Keratinocyte (primary cell): ENCODE measurements around the gene TDRD1. TPM values are rescaled to one million over a fixed set of nuclear protein-coding genes. Genes with fewer than 3 reads are reported as not detected.

Source experiments
- DNase-seq: peaks from one replicate; pipeline ENCODE4 v3.0.0-alpha.2; 2011; ENCODE audit warnings: low read depth, missing footprints, low spot score
- FAIRE-seq: peaks from 2 replicates; lab custom pipeline; 2011; peaks lifted over from hg19 to GRCh38; lab: Jason Lieb, UNC
- H2AFZ ChIP-seq: 2 replicates; pipeline ENCODE4 v1.6.0; 2012; ENCODE audit warnings: low read length, control low read depth, inconsistent platforms; ENCODE audit not compliant: control insufficient read depth
- H3K27ac ChIP-seq: 2 replicates; pipeline ENCODE4 v1.5.1; 2011; ENCODE audit warnings: low read length; ENCODE audit not compliant: control insufficient read depth, insufficient read depth
- H3K27me3 ChIP-seq: 3 replicates; pipeline ENCODE4 v1.6.0; 2011; ENCODE audit warnings: low read length; ENCODE audit not compliant: control insufficient read depth, insufficient read depth; ENCODE audit errors: extremely low read depth
- H3K36me3 ChIP-seq, 2 experiments: 2 replicates in 1 of 2; 3 replicates in 1 of 2; pipeline ENCODE4 v1.5.1; 2011; ENCODE audit warnings: low read length in 2 of 2, mild to moderate bottlenecking in 1 of 2; ENCODE audit not compliant: control insufficient read depth in 2 of 2, insufficient read depth in 2 of 2; ENCODE audit errors: extremely low read depth in 1 of 2
- H3K4me1 ChIP-seq: 3 replicates; pipeline ENCODE4 v1.5.1; 2011; ENCODE audit warnings: low read length; ENCODE audit not compliant: control insufficient read depth, insufficient read depth; ENCODE audit errors: extremely low read depth
- H3K4me2 ChIP-seq: 3 replicates; pipeline ENCODE4 v1.6.0; 2011; ENCODE audit warnings: low read depth, low read length; ENCODE audit not compliant: control insufficient read depth, insufficient read depth; ENCODE audit errors: extremely low read depth
- H3K4me3 ChIP-seq, 3 experiments: fragments of 200-600 bp in 1 of 3; sonication (generic) in 1 of 3; 2 replicates in 2 of 3; 3 replicates in 1 of 3; pipeline ENCODE4 v1.5.1; 2011 to 2016; ENCODE audit warnings: low read length in 3 of 3, mild to moderate bottlenecking in 3 of 3, control low read depth in 2 of 3, inconsistent platforms in 1 of 3, low read depth in 1 of 3, mixed read lengths in 1 of 3, mixed run types in 1 of 3, moderate library complexity in 1 of 3; ENCODE audit not compliant: control insufficient read depth in 2 of 3, insufficient read depth in 2 of 3; ENCODE audit errors: extremely low read depth in 1 of 3
- H3K79me2 ChIP-seq: 2 replicates; pipeline ENCODE4 v1.6.0; 2012; ENCODE audit warnings: low read length; ENCODE audit not compliant: control insufficient read depth, insufficient read depth
- H3K9ac ChIP-seq: 3 replicates; pipeline ENCODE4 v1.6.0; 2011; ENCODE audit warnings: low read length; ENCODE audit not compliant: control insufficient read depth, insufficient read depth; ENCODE audit errors: extremely low read depth
- H3K9me1 ChIP-seq: 3 replicates; pipeline ENCODE4 v1.6.0; 2011; ENCODE audit warnings: low read length; ENCODE audit not compliant: control insufficient read depth, insufficient read depth; ENCODE audit errors: extremely low read depth
- H3K9me3 ChIP-seq: 2 replicates; pipeline ENCODE4 v1.5.1; 2012; ENCODE audit warnings: low read depth, low read length; ENCODE audit not compliant: control insufficient read depth
- H4K20me1 ChIP-seq: 3 replicates; pipeline ENCODE4 v1.6.0; 2011; ENCODE audit warnings: low read length; ENCODE audit not compliant: control insufficient read depth, insufficient read depth; ENCODE audit errors: extremely low read depth
- CTCF ChIP-seq, 3 experiments: IDR thresholded peaks in 1 of 3; conservative IDR thresholded peaks in 1 of 3; optimal IDR thresholded peaks in 1 of 3; 2 replicates in 2 of 3; 3 replicates in 1 of 3; pipeline versions ENCODE3 to v1.5.1; 2011; ENCODE audit warnings: low read length in 3 of 3, mild to moderate bottlenecking in 3 of 3, moderate library complexity in 2 of 3, control low read depth in 1 of 3, inconsistent platforms in 1 of 3; ENCODE audit not compliant: insufficient read depth in 2 of 3; ENCODE audit errors: extremely low read depth in 1 of 3
- EZH2 ChIP-seq: IDR thresholded peaks from one replicate; pipeline ENCODE4 v1.6.1; 2012; ENCODE audit warnings: inconsistent platforms, mild to moderate bottlenecking, low read length, moderate library complexity
- dilution Hi-C: fragments of 300-500 bp; cut with MboI; formaldehyde crosslinking; loops from one replicate; pipeline ENCODE4 v1.7.0; 2020; ENCODE audit warnings: low sequenced_read_pairs; ENCODE audit not compliant: extremely low pct_ligation_motif_present
- polyA plus RNA-seq, 5 experiments: library from polyadenylated mRNA; depleted of rRNA in 3 of 5; stranded (reverse) in 3 of 5; stranded (forward) in 1 of 5; unstranded in 1 of 5; fragments of >200 nt; gene quantifications; 1 replicate in 1 of 5; 2 replicates in 3 of 5; 3 replicates in 1 of 5; pipeline versions ENCODE4 v1.2.1 to v1.2.3, GENCODE V29; 2011 to 2012; ENCODE audit warnings: missing spikeins in 2 of 5, low read depth in 1 of 5, low replicate concordance in 1 of 5

Gene TDRD1
- polyA plus RNA-seq, 1 donor (not counting 4 experiments of a cell fraction or from before 2014, with no cell fraction given) = 0.56 TPM

- H3K4me1 ChIP-seq = peaks cover 15% of the 10 kb centered on the region
- H3K9ac ChIP-seq = no peak overlapping the region
- dilution Hi-C loops = no loop called here
- no peak overlapping the region for H3K4me2 ChIP-seq
- no peaks in the 10 kb centered on the region for H3K27me3 ChIP-seq
- no peak overlapping the region for H3K27ac ChIP-seq
- H2AFZ ChIP-seq = no peak overlapping the region
- H3K9me1 ChIP-seq = no peaks in the 10 kb centered on the region
- H3K79me2 ChIP-seq = no peaks in the 10 kb centered on the region
- TF ChIP-seq CTCF (optimal IDR thresholded peaks at IDR 0.05 in 1 of 3, IDR thresholded peaks at IDR 0.05 in 1 of 3, conservative IDR thresholded peaks at IDR 0.05 in 1 of 3; ENCODE audit: extremely low read depth in 1 of 3, insufficient read depth in 2 of 3, low read length in 3 of 3) = no peak
- TF ChIP-seq EZH2 = no peak
- no peak for FAIRE-seq
- no peaks in the 10 kb centered on the region for H3K36me3 ChIP-seq
- H4K20me1 ChIP-seq = no peaks in the 10 kb centered on the region
- no peak overlapping the region for H3K4me3 ChIP-seq
- DNase-seq = no peak
- H3K9me3 ChIP-seq = no peaks in the 10 kb centered on the region
Measured at GRCh38 chr10:114256008-114256765, 77.0 kb downstream of the TDRD1 start.

GRCh38 chr10:114256822-114257221 lies 77.7 kb downstream of the TDRD1 start:
- Histone ChIP-seq H3K9ac (no peak overlapping the region), H3K27me3 (no peaks in the 10 kb centered on the region), H3K27ac (no peak overlapping the region), H4K20me1 (no peaks in the 10 kb centered on the region), H3K79me2 (no peaks in the 10 kb centered on the region), H3K9me1 (no peaks in the 10 kb centered on the region), H3K4me2 (no peak overlapping the region), H2AFZ (no peak overlapping the region), H3K9me3 (no peaks in the 10 kb centered on the region), H3K4me1 (peaks cover 19% of the 10 kb centered on the region), H3K4me3 (no peak overlapping the region), H3K36me3 (no peaks in the 10 kb centered on the region)
- FAIRE-seq = no peak
- dilution Hi-C loops = no loop called here
- no peak for TF ChIP-seq EZH2
- no peak for TF ChIP-seq CTCF (optimal IDR thresholded peaks at IDR 0.05 in 1 of 3, IDR thresholded peaks at IDR 0.05 in 1 of 3, conservative IDR thresholded peaks at IDR 0.05 in 1 of 3; ENCODE audit: extremely low read depth in 1 of 3, insufficient read depth in 2 of 3, low read length in 3 of 3)
- no peak for DNase-seq
